B cell (primary cell): ENCODE results near the gene IFNL3.
"Not testable (repeated sequence)": the region's sequence is repeated elsewhere in the genome, so short reads cannot be mapped to it uniquely, and the experiment has no call there.

Experiments used
- CTCF ChIP-seq: fragments of 200-600 bp; IDR thresholded peaks from one replicate; pipeline ENCODE4 v1.8.0; 2022; ENCODE audit warnings: antibody characterized with exemption, mild to moderate bottlenecking
- EZH2 ChIP-seq: IDR thresholded peaks from 2 replicates; pipeline ENCODE4 v1.6.1; 2012; ENCODE audit warnings: borderline replicate concordance, low read depth, mild to moderate bottlenecking, moderate library complexity, low read length; ENCODE audit not compliant: insufficient read depth, poor library complexity, severe bottlenecking

- not testable (repeated sequence) for TF ChIP-seq CTCF, EZH2
These were observed 29.5 kb downstream of the IFNL3 start for GRCh38 chr19:39215323-39215722.
